DOHH2 (cell line): ENCODE results near the gene TMEM39B.
"Not testable (repeated sequence)": the region's sequence is repeated elsewhere in the genome, so short reads cannot be mapped to it uniquely, and the experiment has no call there.

Experiments used
- H3F3A ChIP-seq: fragments of 200-600 bp; sonication (generic), shearing (Covaris generic); 2 replicates; pipeline ENCODE4 v1.6.0; 2016; ENCODE audit warnings: antibody characterized with exemption, mild to moderate bottlenecking; ENCODE audit not compliant: control insufficient read depth, insufficient read depth
- H3K27ac ChIP-seq: fragments of 200-600 bp; sonication (generic); 2 replicates; pipeline ENCODE4 v1.5.1; 2014; ENCODE audit warnings: low read depth, mild to moderate bottlenecking, low read length, moderate library complexity
- H3K27me3 ChIP-seq: fragments of 200-600 bp; sonication (generic); 2 replicates; pipeline ENCODE4 v1.6.1; 2014; ENCODE audit warnings: mild to moderate bottlenecking, low read length, mixed read lengths; ENCODE audit not compliant: control insufficient read depth
- H3K36me3 ChIP-seq: fragments of 200-600 bp; sonication (generic); 2 replicates; pipeline ENCODE4 v1.6.1; 2014; ENCODE audit warnings: mild to moderate bottlenecking, low read length, moderate library complexity, mixed read lengths; ENCODE audit not compliant: control insufficient read depth
- H3K4me1 ChIP-seq: fragments of 200-600 bp; sonication (generic); 2 replicates; pipeline ENCODE4 v1.6.1; 2014; ENCODE audit warnings: mild to moderate bottlenecking, low read length, mixed read lengths; ENCODE audit not compliant: control insufficient read depth
- H3K4me2 ChIP-seq: fragments of 200-600 bp; sonication (generic); 2 replicates; pipeline ENCODE4 v1.6.0; 2014; ENCODE audit warnings: mild to moderate bottlenecking, low read length, moderate library complexity
- H3K4me3 ChIP-seq: fragments of 200-600 bp; sonication (generic); 2 replicates; pipeline ENCODE4 v1.5.1; 2014; ENCODE audit warnings: mild to moderate bottlenecking, low read length, mixed read lengths
- H3K79me2 ChIP-seq: fragments of 200-600 bp; sonication (generic); 2 replicates; pipeline ENCODE4 v1.6.1; 2014; ENCODE audit warnings: mild to moderate bottlenecking, low read length, mixed read lengths; ENCODE audit not compliant: control insufficient read depth
- H3K9me2 ChIP-seq: fragments of 200-600 bp; sonication (generic); replicated peaks from 2 replicates; pipeline ENCODE4 v1.6.1; 2014; ENCODE audit warnings: mild to moderate bottlenecking, low read length, mixed read lengths; ENCODE audit not compliant: control insufficient read depth
- H3K9me3 ChIP-seq: fragments of 200-600 bp; sonication (generic); 2 replicates; pipeline ENCODE4 v1.6.1; 2014; ENCODE audit warnings: antibody characterized with exemption, low read length, mixed read lengths; ENCODE audit not compliant: control insufficient read depth, insufficient read depth
- H4K20me1 ChIP-seq: fragments of 200-600 bp; sonication (generic); 2 replicates; pipeline ENCODE4 v1.6.0; 2014; ENCODE audit warnings: low read depth, mild to moderate bottlenecking, antibody characterized with exemption, low read length, moderate library complexity; ENCODE audit not compliant: control insufficient read depth, insufficient read depth
- CTCF ChIP-seq: fragments of 200-600 bp; sonication (generic); IDR thresholded peaks from one replicate; pipeline ENCODE4 v1.5.1; 2014; ENCODE audit warnings: antibody characterized with exemption, mild to moderate bottlenecking, low read depth, low read length; ENCODE audit not compliant: poor library complexity, severe bottlenecking
- EZH2phosphoT487 ChIP-seq: fragments of 200-600 bp; sonication (generic); IDR thresholded peaks from 2 replicates; pipeline ENCODE4 v1.6.1; 2017; ENCODE audit warnings: borderline replicate concordance, mild to moderate bottlenecking, antibody characterized with exemption, low read length, moderate library complexity, mixed read lengths

TMEM39B gene

GRCh38 chr1:32128964-32129363, 56.2 kb downstream of the TMEM39B start:
- TF ChIP-seq CTCF (no peak), EZH2phosphoT487 (no peak)
- H3K27ac ChIP-seq: no peak overlapping the region

GRCh38 chr1:32133950-32134280, 61.2 kb downstream of the TMEM39B start:
- H4K20me1 ChIP-seq, H3F3A ChIP-seq, H3K4me3 ChIP-seq, H3K9me3 ChIP-seq, H3K4me2 ChIP-seq, H3K27ac ChIP-seq, H3K4me1 ChIP-seq, H3K27me3 ChIP-seq, H3K9me2 ChIP-seq: not testable (repeated sequence)
- peaks cover 86% of the 10 kb centered on the region for H3K79me2 ChIP-seq
- peaks cover 10% of the 10 kb centered on the region; the same call in 1 of the 2 replicates for H3K36me3 ChIP-seq

More at GRCh38 chr1:32128964-32129363, 56.2 kb downstream of the TMEM39B start:
- Histone ChIP-seq H3K36me3 (peaks cover 21% of the 10 kb centered on the region; the same call in 1 of the 2 replicates), H3K9me2 (no peaks in the 10 kb centered on the region), H4K20me1 (peaks cover 8% of the 10 kb centered on the region; the same call in 1 of the 2 replicates), H3K4me2 (no peak overlapping the region), H3F3A (peaks cover 3% of the 10 kb centered on the region), H3K79me2 (peaks cover 90% of the 10 kb centered on the region), H3K4me1 (peaks cover 19% of the 10 kb centered on the region), H3K9me3 (no peaks in the 10 kb centered on the region), H3K27me3 (no peaks in the 10 kb centered on the region), H3K4me3 (no peak overlapping the region)

GRCh38 chr1:32137111-32137510, 64.4 kb downstream of the TMEM39B start:
- Histone ChIP-seq H3K9me2 (no peaks in the 10 kb centered on the region), H3K27me3 (no peaks in the 10 kb centered on the region), H3K4me1 (peaks cover 18% of the 10 kb centered on the region; the same call in 1 of the 2 replicates), H3K36me3 (no peaks in the 10 kb centered on the region), H3K4me3 (no peak overlapping the region), H3K27ac (no peak overlapping the region), H4K20me1 (peaks cover 7% of the 10 kb centered on the region; the same call in 1 of the 2 replicates), H3K9me3 (no peaks in the 10 kb centered on the region), H3K79me2 (peaks cover 89% of the 10 kb centered on the region), H3F3A (peaks cover 6% of the 10 kb centered on the region; the same call in 1 of the 2 replicates), H3K4me2 (no peak overlapping the region)
- no peak for TF ChIP-seq CTCF
- TF ChIP-seq EZH2phosphoT487: no peak

GRCh38 chr1:32138965-32139364, 66.2 kb downstream of the TMEM39B start:
- H3K9me3 ChIP-seq: no peaks in the 10 kb centered on the region
- H3K4me3 ChIP-seq: no peak overlapping the region
- no peaks in the 10 kb centered on the region for H3K36me3 ChIP-seq
- no peaks in the 10 kb centered on the region for H3K9me2 ChIP-seq
- H3K27me3 ChIP-seq: no peaks in the 10 kb centered on the region
- H3F3A ChIP-seq: 0 out of 2 replicates have a peak, but pooled peaks cover 6% of the 10 kb centered on the region
- H3K4me1 ChIP-seq: peaks cover 18% of the 10 kb centered on the region; the same call in 1 of the 2 replicates
- H3K79me2 ChIP-seq: peaks cover 91% of the 10 kb centered on the region
- H4K20me1 ChIP-seq: peaks cover 15% of the 10 kb centered on the region; the same call in 1 of the 2 replicates
- TF ChIP-seq CTCF: no peak
- TF ChIP-seq EZH2phosphoT487: no peak
- no peak overlapping the region for H3K27ac ChIP-seq
- H3K4me2 ChIP-seq: no peak overlapping the region
